ENCODE measurements around the gene ZNF547. TPM values are rescaled to one million over a fixed set of nuclear protein-coding genes. Genes with fewer than 3 reads are reported as not detected.

Gene ZNF547
- total RNA-seq, 1 experiment from 2014 or later, result 3.2 TPM

- Histone ChIP-seq H3K36me3 (ENCODE audit: low read depth, low read length) (peaks cover 48% of the 10 kb centered on the region), H3K9me2 (replicated peaks; ENCODE audit: low read length) (no peaks in the 10 kb centered on the region), H3K27ac (ENCODE audit: low read length) (no peak overlapping the region), H4K20me1 (ENCODE audit: low read length) (no peaks in the 10 kb centered on the region), H3K4me3 (ENCODE audit: low read length) (no peak overlapping the region), H2AFZ (ENCODE audit: low read length) (no peak overlapping the region), H3K4me1 (ENCODE audit: insufficient read depth, low read length) (no peaks in the 10 kb centered on the region), H3K79me2 (ENCODE audit: low read length) (no peaks in the 10 kb centered on the region), H3K9ac (ENCODE audit: low read length) (no peak overlapping the region), H3F3A (ENCODE audit: low read length, unreplicated experiment) (no peaks in the 10 kb centered on the region), H3K9me3 (ENCODE audit: low read length) (peaks cover 25% of the 10 kb centered on the region), H3K27me3 (ENCODE audit: low read length) (no peaks in the 10 kb centered on the region), H3K4me2 (ENCODE audit: low read length) (no peak overlapping the region)
- no TSS peak for BruUV-seq (replicated peaks)
- ChIA-PET POLR2A (ENCODE audit: unreplicated experiment) (no interaction called here), CTCF (no interaction called here)
- no peak for DNase-seq
- ATAC-seq, result no peak
- intact Hi-C loops (cut with micrococcal nuclease), result no loop called here
- TF ChIP-seq CTCF (conservative IDR thresholded peaks at IDR 0.05; ENCODE audit: low read depth, low read length), result no peak
- no peak for TF ChIP-seq EZH2 (IDR thresholded peaks at IDR 0.05; ENCODE audit: low read length, unreplicated experiment)
- TF ChIP-seq EZH2phosphoT487 (IDR thresholded peaks at IDR 0.05; ENCODE audit: borderline replicate concordance, low read length), result no peak
Observed at GRCh38 chr19:57377498-57378146, 14.3 kb downstream of the ZNF547 start.

DNA sequence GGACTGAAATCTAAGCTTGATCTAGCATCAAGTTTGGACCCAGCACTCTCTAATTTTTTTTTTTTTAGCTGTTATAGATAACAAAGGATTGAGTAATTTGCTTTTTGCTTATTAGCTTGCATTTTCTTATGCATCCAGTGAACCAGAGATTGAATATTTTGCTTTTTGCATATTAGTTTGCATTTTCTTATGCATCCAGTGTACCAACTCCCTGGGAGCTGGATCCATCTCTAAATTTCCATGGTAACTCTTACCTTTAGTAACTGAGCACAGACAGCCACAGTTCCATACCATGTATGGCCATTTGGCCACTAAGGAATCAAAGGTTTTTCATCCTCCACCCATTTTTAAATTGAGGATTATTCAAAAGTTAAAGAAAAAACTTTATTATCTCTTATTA lies 17.6 kb downstream of the ZNF547 start:
- no peak overlapping the region for H3K27ac ChIP-seq (ENCODE audit: low read length)
- H3K9ac ChIP-seq (ENCODE audit: low read length), result no peak overlapping the region
- H3K9me2 ChIP-seq (replicated peaks; ENCODE audit: low read length), result no peaks in the 10 kb centered on the region
- H3K79me2 ChIP-seq (ENCODE audit: low read length), result no peaks in the 10 kb centered on the region
- BruUV-seq (replicated peaks), result no TSS peak
- no peaks in the 10 kb centered on the region for H3K27me3 ChIP-seq (ENCODE audit: low read length)
- DNase-seq (no peak), ATAC-seq (no peak)
- H3K36me3 ChIP-seq (ENCODE audit: low read depth, low read length), result peaks cover 25% of the 10 kb centered on the region
- ChIA-PET POLR2A (ENCODE audit: unreplicated experiment) (interaction anchor here (0.5 kb wide), 1 partner anchor 237 kb away, joined by 3 read pairs; no protein-coding TSS in a partner anchor), CTCF (no interaction called here)
- H3K4me3 ChIP-seq (ENCODE audit: low read length), result no peak overlapping the region
- no peak overlapping the region for H3K4me2 ChIP-seq (ENCODE audit: low read length)
- peaks cover 20% of the 10 kb centered on the region for H3K9me3 ChIP-seq (ENCODE audit: low read length)
- no peaks in the 10 kb centered on the region for H3F3A ChIP-seq (ENCODE audit: low read length, unreplicated experiment)
- intact Hi-C loops (cut with micrococcal nuclease), result no loop called here
- H3K4me1 ChIP-seq (ENCODE audit: insufficient read depth, low read length), result no peaks in the 10 kb centered on the region
- no peaks in the 10 kb centered on the region for H4K20me1 ChIP-seq (ENCODE audit: low read length)
- H2AFZ ChIP-seq (ENCODE audit: low read length), result no peak overlapping the region
- no peak for TF ChIP-seq EZH2 (IDR thresholded peaks at IDR 0.05; ENCODE audit: low read length, unreplicated experiment)
- no peak for TF ChIP-seq CTCF (conservative IDR thresholded peaks at IDR 0.05; ENCODE audit: low read depth, low read length)
- TF ChIP-seq EZH2phosphoT487 (IDR thresholded peaks at IDR 0.05; ENCODE audit: borderline replicate concordance, low read length), result no peak

DNA sequence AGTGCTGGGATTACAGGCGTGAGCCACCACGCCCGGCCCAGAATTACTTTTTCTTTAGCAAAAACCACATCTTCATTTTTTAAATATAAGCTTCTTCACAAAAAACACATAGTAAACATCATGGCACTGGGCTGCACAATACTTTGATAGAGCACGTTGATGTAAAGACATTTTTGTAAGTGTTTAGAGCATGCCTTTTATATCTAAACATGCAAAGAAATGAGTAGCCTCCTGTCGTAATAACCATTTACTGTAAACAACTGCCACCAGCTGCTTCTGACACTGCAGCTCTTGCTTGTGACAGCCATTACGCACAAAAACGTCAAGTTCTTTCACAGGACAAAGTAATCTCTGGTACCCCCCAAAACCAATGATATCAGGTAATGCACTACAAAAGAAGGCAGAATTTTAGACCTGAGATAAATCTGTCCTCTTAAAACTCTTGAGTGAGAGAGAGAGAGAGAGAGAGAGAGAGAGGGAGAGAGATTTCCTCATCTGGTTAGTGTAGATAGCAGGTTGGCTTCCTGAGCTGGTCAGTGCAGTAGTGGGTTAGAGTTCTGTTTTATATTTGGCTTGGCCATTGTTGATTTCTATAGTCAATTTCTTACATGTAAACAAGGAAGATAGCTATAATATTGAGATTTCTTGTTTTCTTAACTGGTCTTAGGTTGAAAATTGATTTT lies 19.6 kb downstream of the ZNF547 start:
- Histone ChIP-seq H3K27ac (ENCODE audit: low read length) (no peak overlapping the region), H3K9ac (ENCODE audit: low read length) (no peak overlapping the region), H2AFZ (ENCODE audit: low read length) (no peak overlapping the region), H4K20me1 (ENCODE audit: low read length) (no peaks in the 10 kb centered on the region), H3F3A (ENCODE audit: low read length, unreplicated experiment) (no peaks in the 10 kb centered on the region), H3K4me1 (ENCODE audit: insufficient read depth, low read length) (no peaks in the 10 kb centered on the region), H3K36me3 (ENCODE audit: low read depth, low read length) (peaks cover 8% of the 10 kb centered on the region; the same call in 1 of the 2 replicates), H3K4me3 (ENCODE audit: low read length) (no peak overlapping the region), H3K79me2 (ENCODE audit: low read length) (no peaks in the 10 kb centered on the region), H3K27me3 (ENCODE audit: low read length) (no peaks in the 10 kb centered on the region), H3K4me2 (ENCODE audit: low read length) (no peak overlapping the region), H3K9me3 (ENCODE audit: low read length) (peaks cover 6% of the 10 kb centered on the region), H3K9me2 (replicated peaks; ENCODE audit: low read length) (no peaks in the 10 kb centered on the region)
- BruUV-seq (replicated peaks), result no TSS peak
- intact Hi-C loops (cut with micrococcal nuclease), result no loop called here
- TF ChIP-seq CTCF (conservative IDR thresholded peaks at IDR 0.05; ENCODE audit: low read depth, low read length), result no peak
- no peak for TF ChIP-seq EZH2 (IDR thresholded peaks at IDR 0.05; ENCODE audit: low read length, unreplicated experiment)
- TF ChIP-seq EZH2phosphoT487 (IDR thresholded peaks at IDR 0.05; ENCODE audit: borderline replicate concordance, low read length), result no peak
- ChIA-PET POLR2A (ENCODE audit: unreplicated experiment) (no interaction called here), CTCF (no interaction called here)
- no peak for DNase-seq
- no peak for ATAC-seq
